ENCODE data around the gene CALM3. TPM values are rescaled to one million over a fixed set of nuclear protein-coding genes. Genes with fewer than 3 reads are reported as not detected.

CALM3 gene
- total RNA-seq, 1 experiment from 2014 or later = 103 TPM

DNA sequence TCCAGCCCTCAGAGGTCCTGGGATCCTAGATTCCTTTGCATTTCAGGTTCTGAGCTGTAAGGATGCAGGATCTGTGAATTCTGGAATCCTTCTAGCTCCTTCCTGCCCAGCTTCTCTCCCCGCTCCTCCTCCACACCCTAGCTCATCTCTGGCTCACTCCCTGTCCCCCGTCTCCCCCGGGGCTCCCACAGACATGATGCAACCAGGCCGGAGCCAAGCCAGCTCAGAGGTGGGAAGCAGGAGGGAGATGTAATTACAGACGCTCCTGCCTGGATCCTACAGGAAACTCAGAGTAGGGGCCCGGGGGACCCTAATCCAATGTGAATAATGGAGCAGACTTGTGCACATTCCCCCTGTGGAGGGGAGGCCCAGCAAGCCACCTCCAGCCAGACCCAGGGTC is 30.4 kb downstream of the CALM3 start:
- peaks cover 14% of the 10 kb centered on the region for H3K4me1 Mint-ChIP-seq (ENCODE audit: insufficient read depth, unreplicated experiment)
- no peak overlapping the region for H3K4me3 Mint-ChIP-seq (ENCODE audit: unreplicated experiment)
- ChIA-PET POLR2A (interaction anchor here (1.0 to 3.0 kb wide), 3 partner anchors 12 to 31 kb away, joined by 3 to 8 read pairs (median 4); partner anchors contain the start of gene CALM3), CTCF (interaction anchor here (0.5 to 8.1 kb wide), 7 partner anchors 9 to 462 kb away, joined by 3 to 75 read pairs (median 3); no protein-coding TSS in a partner anchor)
- BruUV-seq (replicated peaks) = no TSS peak
- TF ChIP-seq, protein P1, sequence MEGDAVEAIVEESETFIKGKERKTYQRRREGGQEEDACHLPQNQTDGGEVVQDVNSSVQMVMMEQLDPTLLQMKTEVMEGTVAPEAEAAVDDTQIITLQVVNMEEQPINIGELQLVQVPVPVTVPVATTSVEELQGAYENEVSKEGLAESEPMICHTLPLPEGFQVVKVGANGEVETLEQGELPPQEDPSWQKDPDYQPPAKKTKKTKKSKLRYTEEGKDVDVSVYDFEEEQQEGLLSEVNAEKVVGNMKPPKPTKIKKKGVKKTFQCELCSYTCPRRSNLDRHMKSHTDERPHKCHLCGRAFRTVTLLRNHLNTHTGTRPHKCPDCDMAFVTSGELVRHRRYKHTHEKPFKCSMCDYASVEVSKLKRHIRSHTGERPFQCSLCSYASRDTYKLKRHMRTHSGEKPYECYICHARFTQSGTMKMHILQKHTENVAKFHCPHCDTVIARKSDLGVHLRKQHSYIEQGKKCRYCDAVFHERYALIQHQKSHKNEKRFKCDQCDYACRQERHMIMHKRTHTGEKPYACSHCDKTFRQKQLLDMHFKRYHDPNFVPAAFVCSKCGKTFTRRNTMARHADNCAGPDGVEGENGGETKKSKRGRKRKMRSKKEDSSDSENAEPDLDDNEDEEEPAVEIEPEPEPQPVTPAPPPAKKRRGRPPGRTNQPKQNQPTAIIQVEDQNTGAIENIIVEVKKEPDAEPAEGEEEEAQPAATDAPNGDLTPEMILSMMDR (IDR thresholded peaks at IDR 0.05; ENCODE audit: unreplicated experiment) = no peak
- intact Hi-C loops (cut with micrococcal nuclease) = no loop called here
- peak; percentile 50 for DNase-seq (ENCODE audit: unreplicated experiment)
- H3K9me3 Mint-ChIP-seq (ENCODE audit: unreplicated experiment) = no peaks in the 10 kb centered on the region
- H3K36me3 Mint-ChIP-seq (ENCODE audit: insufficient read depth, unreplicated experiment) = no peaks in the 10 kb centered on the region
- H3K27ac Mint-ChIP-seq (ENCODE audit: low read depth, unreplicated experiment) = no peak overlapping the region
- H3K27me3 Mint-ChIP-seq (ENCODE audit: insufficient read depth, unreplicated experiment) = peaks cover 11% of the 10 kb centered on the region

DNA sequence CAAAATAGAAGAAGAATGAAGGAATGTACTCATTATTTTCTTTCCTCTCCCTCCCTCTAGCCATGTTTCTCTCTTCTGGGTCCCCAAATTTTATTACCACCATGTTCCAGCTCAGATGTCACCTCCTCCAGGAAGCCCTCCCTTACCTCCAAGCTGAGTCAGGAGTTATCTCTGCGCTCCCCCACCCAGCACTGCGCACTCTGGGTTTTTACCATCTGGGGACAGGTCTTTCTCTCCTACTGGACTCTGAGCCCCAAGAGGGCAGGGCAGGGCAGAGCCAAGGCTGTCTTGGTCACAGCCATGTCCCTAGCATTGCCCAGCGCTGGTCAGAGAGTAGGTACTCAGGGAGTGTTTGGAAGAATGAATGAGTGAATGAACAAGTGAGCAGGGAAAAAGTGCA is 32.0 kb downstream of the CALM3 start:
- POLR2A ChIA-PET = interaction anchor here (3.0 kb wide), 1 partner anchor 32 kb away, joined by 8 read pairs; the partner anchor contains the start of gene CALM3
- TF ChIP-seq, protein P1 (IDR thresholded peaks at IDR 0.05; ENCODE audit: unreplicated experiment) = no peak
- no TSS peak for BruUV-seq (replicated peaks)
- Mint-ChIP-seq H3K9me3 (ENCODE audit: unreplicated experiment) (no peaks in the 10 kb centered on the region), H3K27me3 (ENCODE audit: insufficient read depth, unreplicated experiment) (peaks cover 11% of the 10 kb centered on the region), H3K4me3 (ENCODE audit: unreplicated experiment) (peak overlapping the region; percentile 48), H3K27ac (ENCODE audit: low read depth, unreplicated experiment) (no peak overlapping the region), H3K36me3 (ENCODE audit: insufficient read depth, unreplicated experiment) (no peaks in the 10 kb centered on the region), H3K4me1 (ENCODE audit: insufficient read depth, unreplicated experiment) (peaks cover 14% of the 10 kb centered on the region)
- CTCF ChIA-PET = interaction anchor here (0.6 to 8.1 kb wide), 5 partner anchors 18 to 207 kb away, joined by 3 to 75 read pairs (median 4); no protein-coding TSS in a partner anchor
- intact Hi-C loops (cut with micrococcal nuclease) = no loop called here
- DNase-seq (ENCODE audit: unreplicated experiment) = no peak

GRCh38 chr19:46634045-46634655 is 33.0 kb downstream of the CALM3 start:
- Mint-ChIP-seq H3K9me3 (ENCODE audit: unreplicated experiment) (no peaks in the 10 kb centered on the region), H3K36me3 (ENCODE audit: insufficient read depth, unreplicated experiment) (no peaks in the 10 kb centered on the region), H3K4me1 (ENCODE audit: insufficient read depth, unreplicated experiment) (peaks cover 14% of the 10 kb centered on the region), H3K27me3 (ENCODE audit: insufficient read depth, unreplicated experiment) (peaks cover 11% of the 10 kb centered on the region), H3K4me3 (ENCODE audit: unreplicated experiment) (peak overlapping the region; percentile 48), H3K27ac (ENCODE audit: low read depth, unreplicated experiment) (no peak overlapping the region)
- ChIA-PET POLR2A (interaction anchor here (3.0 kb wide), 1 partner anchor 34 kb away, joined by 8 read pairs; the partner anchor contains the start of gene CALM3), CTCF (interaction anchor here (2.6 to 8.1 kb wide), 2 partner anchors 19 to 28 kb away, joined by 8 to 75 read pairs; no protein-coding TSS in a partner anchor)
- intact Hi-C loops (cut with micrococcal nuclease) = no loop called here
- TF ChIP-seq, protein P1 (IDR thresholded peaks at IDR 0.05; ENCODE audit: unreplicated experiment) = no peak
- BruUV-seq (replicated peaks) = no TSS peak
- DNase-seq (ENCODE audit: unreplicated experiment) = peak; percentile 95

DNA sequence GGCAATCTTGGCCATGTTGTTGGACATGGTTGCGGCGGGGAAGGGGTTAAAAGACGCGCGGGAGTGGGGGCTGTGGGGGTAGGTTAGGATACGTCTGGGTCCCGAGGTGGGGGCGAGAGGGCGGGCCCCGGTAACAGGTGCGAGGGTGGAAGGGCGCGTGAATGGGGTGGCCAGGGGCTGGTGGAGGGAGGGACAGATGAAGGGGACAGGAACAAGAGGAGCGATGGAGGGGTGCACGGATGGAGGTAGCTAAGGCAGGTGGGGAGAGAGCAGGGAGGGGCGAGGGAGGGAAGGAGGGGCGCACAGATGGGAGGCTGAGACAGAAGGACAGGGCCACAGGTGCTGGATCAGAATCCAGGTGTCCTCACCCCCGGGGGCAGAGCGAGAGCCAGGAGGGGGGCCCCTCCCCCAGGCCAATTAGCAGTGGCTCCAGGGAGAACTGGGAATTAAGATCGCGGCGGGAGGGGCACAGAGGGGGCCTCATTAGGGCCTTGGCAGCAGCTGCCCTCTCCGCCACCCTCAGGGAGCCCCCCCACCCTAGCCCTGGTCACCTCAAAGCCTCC is 33.6 kb downstream of the CALM3 start:
- BruUV-seq (replicated peaks) = no TSS peak
- no peak overlapping the region for H3K27ac Mint-ChIP-seq (ENCODE audit: low read depth, unreplicated experiment)
- peaks cover 11% of the 10 kb centered on the region for H3K27me3 Mint-ChIP-seq (ENCODE audit: insufficient read depth, unreplicated experiment)
- CTCF ChIA-PET = interaction anchor here (2.6 to 8.1 kb wide), 2 partner anchors 19 to 27 kb away, joined by 8 to 75 read pairs; no protein-coding TSS in a partner anchor
- intact Hi-C loops (cut with micrococcal nuclease) = no loop called here
- POLR2A ChIA-PET = no interaction called here
- H3K36me3 Mint-ChIP-seq (ENCODE audit: insufficient read depth, unreplicated experiment) = no peaks in the 10 kb centered on the region
- TF ChIP-seq, protein P1 (IDR thresholded peaks at IDR 0.05; ENCODE audit: unreplicated experiment) = no peak
- H3K4me1 Mint-ChIP-seq (ENCODE audit: insufficient read depth, unreplicated experiment) = peaks cover 14% of the 10 kb centered on the region
- peak overlapping the region; percentile 48 for H3K4me3 Mint-ChIP-seq (ENCODE audit: unreplicated experiment)
- H3K9me3 Mint-ChIP-seq (ENCODE audit: unreplicated experiment) = no peaks in the 10 kb centered on the region
- DNase-seq (ENCODE audit: unreplicated experiment) = no peak
